ENCODE data around the gene FAM53A.
"Not testable (repeated sequence)": the region's sequence is repeated elsewhere in the genome, so short reads cannot be mapped to it uniquely, and the experiment has no call there.

The FAM53A gene

GRCh38 chr4:1716065-1716945, 32.2 kb upstream of the FAM53A start:
- DNase-seq = no peak

- no peak for DNase-seq
Measured at GRCh38 chr4:1715002-1715758, 31.1 kb upstream of the FAM53A start.

- no peak for DNase-seq
Measured at GRCh38 chr4:1714303-1715001, 30.3 kb upstream of the FAM53A start.

GRCh38 chr4:1713003-1713851, 29.1 kb upstream of the FAM53A start:
- no peak for DNase-seq

GRCh38 chr4:1712216-1713002, 28.3 kb upstream of the FAM53A start, which contains the start of gene SLBP:
Gene SLBP, minus strand, starts transcription at chr4:1712319. Its CDS starts 131 bp downstream, at chr4:1712188.
- peak; percentile 99 for DNase-seq

GRCh38 chr4:1711571-1712215, 27.6 kb upstream of the FAM53A start:
- DNase-seq = peak; percentile 40

GRCh38 chr4:1711055-1711570, 27.0 kb upstream of the FAM53A start:
- DNase-seq = no peak

- no peak for DNase-seq
Measured at GRCh38 chr4:1708581-1708980, 24.5 kb upstream of the FAM53A start.

- no peak for DNase-seq
Measured at GRCh38 chr4:1706358-1706757, 22.2 kb upstream of the FAM53A start.

GRCh38 chr4:1705732-1706131, 21.6 kb upstream of the FAM53A start:
- DNase-seq = no peak

GRCh38 chr4:1703867-1704266, 19.8 kb upstream of the FAM53A start:
- no peak for DNase-seq

GRCh38 chr4:1701671-1702070, 17.6 kb upstream of the FAM53A start:
- DNase-seq = not testable (repeated sequence)

GRCh38 chr4:1695913-1696312, 11.8 kb upstream of the FAM53A start:
- DNase-seq = no peak

GRCh38 chr4:1693131-1693896, 9.2 kb upstream of the FAM53A start:
- peak; percentile 87 for DNase-seq

GRCh38 chr4:1691737-1692373, 7.7 kb upstream of the FAM53A start:
- no peak for DNase-seq

GRCh38 chr4:1690698-1691097, 6.6 kb upstream of the FAM53A start:
- no peak for DNase-seq

GRCh38 chr4:1686440-1687036, 2.4 kb upstream of the FAM53A start:
- no peak for DNase-seq

GRCh38 chr4:1685235-1686150, 1.4 kb upstream of the FAM53A start:
- no peak for DNase-seq

Data from CD4-positive, alpha-beta T cell treated with Interleukin-17A for 1 hour (primary cell).